ENCODE results near the gene KANK2.

- TF ChIP-seq GATA2 (IDR thresholded peaks at IDR 0.05; ENCODE audit: low read depth, low read length) (no peak), GATA3 (IDR thresholded peaks at IDR 0.05; ENCODE audit: low read depth, low read length) (no peak)
Measured at GRCh38 chr19:11204076-11204602, 6.8 kb upstream of the KANK2 start.

Data from SH-SY5Y (cell line).